Ovary (tissue), 3 donors: Measurements from ENCODE around the gene MAP2K2.

Experiments
- EP300 ChIP-seq: sonication (generic); formaldehyde crosslinking; IDR thresholded peaks from one replicate; pipeline ENCODE4 v1.6.1; 2017; ENCODE audit warnings: antibody characterized with exemption
- POLR2A ChIP-seq: fragments of 450-650 bp; IDR thresholded peaks from one replicate; pipeline ENCODE4 v1.6.1; 2017; ENCODE audit warnings: antibody characterized with exemption, mild to moderate bottlenecking, moderate library complexity
- TF ChIP-seq, protein P1 (sequence below), 3 donors: fragments of 450-650 bp in 2 of 3; fragments of 200-600 bp in 1 of 3; IDR thresholded peaks; one replicate each; pipeline versions ENCODE4 v1.5.1 to v1.8.0; 2016 to 2022; ENCODE audit warnings: antibody characterized with exemption in 3 of 3, mild to moderate bottlenecking in 1 of 3
- donor health status: DM: no; HTN: no; CAD: no.

DNA sequence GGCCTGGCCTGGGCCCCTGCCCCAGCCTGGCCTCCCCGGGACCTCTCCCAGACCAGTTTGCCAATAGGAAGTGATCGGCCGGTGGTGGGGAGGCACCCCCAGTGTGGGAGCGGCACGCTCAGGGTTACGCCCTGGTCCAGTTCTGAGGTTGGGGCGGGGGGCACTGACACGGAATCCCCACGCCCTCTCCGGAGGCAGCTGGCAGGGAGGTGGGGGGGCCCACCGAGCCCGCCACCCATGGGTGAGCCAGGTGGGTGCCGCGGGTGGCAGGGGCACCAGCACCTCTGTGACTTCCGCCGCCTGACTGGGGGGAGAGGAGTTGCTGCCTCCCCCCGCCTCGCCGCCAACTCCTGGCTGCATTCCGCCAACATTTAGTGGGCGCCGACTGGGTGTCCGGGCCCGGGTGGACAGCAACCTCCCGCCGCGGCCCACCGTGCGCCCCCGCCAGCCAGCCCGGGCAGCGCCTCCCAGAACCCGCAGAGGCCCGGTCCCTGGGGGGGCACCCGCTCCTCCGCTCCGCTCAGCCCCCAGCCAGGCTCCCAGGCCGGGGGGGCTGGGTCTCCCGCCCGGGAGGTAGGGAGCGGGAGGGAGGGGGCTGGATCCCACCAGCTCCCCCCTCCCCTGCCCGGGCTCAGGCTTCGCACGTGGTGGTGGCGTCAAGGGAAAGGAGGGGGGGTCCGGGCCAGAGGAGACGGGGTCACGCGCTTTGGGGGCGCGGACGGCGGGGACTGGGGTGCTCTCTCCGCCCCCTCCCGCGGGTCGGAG, 59.2 kb downstream of the MAP2K2 start:
- TF ChIP-seq, protein P1, sequence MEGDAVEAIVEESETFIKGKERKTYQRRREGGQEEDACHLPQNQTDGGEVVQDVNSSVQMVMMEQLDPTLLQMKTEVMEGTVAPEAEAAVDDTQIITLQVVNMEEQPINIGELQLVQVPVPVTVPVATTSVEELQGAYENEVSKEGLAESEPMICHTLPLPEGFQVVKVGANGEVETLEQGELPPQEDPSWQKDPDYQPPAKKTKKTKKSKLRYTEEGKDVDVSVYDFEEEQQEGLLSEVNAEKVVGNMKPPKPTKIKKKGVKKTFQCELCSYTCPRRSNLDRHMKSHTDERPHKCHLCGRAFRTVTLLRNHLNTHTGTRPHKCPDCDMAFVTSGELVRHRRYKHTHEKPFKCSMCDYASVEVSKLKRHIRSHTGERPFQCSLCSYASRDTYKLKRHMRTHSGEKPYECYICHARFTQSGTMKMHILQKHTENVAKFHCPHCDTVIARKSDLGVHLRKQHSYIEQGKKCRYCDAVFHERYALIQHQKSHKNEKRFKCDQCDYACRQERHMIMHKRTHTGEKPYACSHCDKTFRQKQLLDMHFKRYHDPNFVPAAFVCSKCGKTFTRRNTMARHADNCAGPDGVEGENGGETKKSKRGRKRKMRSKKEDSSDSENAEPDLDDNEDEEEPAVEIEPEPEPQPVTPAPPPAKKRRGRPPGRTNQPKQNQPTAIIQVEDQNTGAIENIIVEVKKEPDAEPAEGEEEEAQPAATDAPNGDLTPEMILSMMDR (IDR thresholded peaks at IDR 0.05): no peak
- TF ChIP-seq POLR2A: peak; percentile 13
- no peak for TF ChIP-seq EP300
